GM12801 (cell line): ENCODE measurements around the gene P3H1.

Source experiments
- TF ChIP-seq, protein P1 (sequence below): IDR thresholded peaks from one replicate; pipeline ENCODE4 v1.5.1; 2011; ENCODE audit warnings: control low read depth; ENCODE audit not compliant: insufficient read length; ENCODE audit errors: extremely low read depth

The P3H1 gene

DNA sequence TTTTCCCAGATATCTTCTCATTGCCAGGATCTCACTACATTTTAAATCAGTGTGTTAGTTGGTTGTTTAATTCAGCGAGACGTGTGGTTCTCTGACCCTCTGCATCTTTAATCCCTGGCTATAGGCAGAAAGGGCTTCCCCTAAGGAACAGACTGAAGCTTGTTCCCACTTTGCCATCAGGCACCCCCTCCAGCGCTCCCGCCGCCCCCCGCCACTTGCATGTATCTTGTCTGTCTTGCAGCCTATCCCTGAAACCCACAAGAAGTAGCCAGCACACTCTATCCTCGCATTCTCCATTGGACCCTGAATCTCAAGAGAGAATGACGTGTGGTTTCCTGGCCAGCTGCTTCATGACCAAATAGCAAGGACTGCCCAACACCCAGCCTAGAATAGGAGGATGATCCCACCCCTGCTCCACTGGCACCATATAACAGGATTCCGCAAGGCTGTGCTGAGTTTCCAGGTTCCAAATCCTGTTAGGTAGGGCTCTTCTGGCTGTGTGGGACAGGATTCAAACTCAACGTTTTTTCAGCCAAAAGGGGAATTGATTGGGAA is 34.6 kb downstream of the P3H1 start:
- TF ChIP-seq, protein P1, sequence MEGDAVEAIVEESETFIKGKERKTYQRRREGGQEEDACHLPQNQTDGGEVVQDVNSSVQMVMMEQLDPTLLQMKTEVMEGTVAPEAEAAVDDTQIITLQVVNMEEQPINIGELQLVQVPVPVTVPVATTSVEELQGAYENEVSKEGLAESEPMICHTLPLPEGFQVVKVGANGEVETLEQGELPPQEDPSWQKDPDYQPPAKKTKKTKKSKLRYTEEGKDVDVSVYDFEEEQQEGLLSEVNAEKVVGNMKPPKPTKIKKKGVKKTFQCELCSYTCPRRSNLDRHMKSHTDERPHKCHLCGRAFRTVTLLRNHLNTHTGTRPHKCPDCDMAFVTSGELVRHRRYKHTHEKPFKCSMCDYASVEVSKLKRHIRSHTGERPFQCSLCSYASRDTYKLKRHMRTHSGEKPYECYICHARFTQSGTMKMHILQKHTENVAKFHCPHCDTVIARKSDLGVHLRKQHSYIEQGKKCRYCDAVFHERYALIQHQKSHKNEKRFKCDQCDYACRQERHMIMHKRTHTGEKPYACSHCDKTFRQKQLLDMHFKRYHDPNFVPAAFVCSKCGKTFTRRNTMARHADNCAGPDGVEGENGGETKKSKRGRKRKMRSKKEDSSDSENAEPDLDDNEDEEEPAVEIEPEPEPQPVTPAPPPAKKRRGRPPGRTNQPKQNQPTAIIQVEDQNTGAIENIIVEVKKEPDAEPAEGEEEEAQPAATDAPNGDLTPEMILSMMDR, result no peak

DNA sequence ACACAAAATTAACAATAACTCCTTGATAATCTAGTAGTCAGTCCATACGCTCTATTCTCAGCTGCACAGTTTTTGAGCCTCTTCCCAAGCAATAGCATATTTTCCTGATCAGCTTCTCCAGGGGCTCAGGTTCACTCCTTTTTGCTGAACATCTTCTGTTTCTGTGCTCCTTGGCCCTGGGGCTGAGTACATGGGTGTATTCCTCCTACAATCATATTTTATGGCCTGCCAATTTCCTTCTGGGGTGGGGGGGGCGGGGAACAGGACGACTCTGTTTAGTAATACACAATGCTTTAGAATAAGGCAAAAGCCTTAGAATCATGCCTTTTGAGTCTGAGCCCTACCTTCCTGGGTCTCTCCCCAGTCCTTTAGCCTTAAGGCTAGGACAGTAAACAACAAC is 35.2 kb downstream of the P3H1 start:
- TF ChIP-seq, protein P1, result no peak

DNA sequence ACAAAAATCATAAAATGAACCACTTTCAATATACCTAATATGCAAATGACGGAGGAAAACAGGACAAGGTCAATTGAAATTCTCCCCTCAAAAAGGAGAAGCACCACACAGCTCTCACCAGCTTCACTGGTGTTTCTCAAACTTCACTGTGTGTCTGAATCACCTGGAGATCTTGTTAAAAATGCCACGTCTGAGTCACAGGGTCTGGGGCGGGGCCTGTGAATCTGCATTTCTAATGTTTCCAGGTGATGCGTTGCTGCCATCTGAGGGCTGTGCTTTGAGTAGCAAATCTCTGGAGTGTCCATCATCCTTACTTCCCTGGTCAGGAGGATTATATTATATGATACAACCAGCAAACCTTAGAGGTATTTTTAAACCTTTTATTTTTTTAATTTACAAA is 35.8 kb downstream of the P3H1 start:
- TF ChIP-seq, protein P1, result no peak

DNA sequence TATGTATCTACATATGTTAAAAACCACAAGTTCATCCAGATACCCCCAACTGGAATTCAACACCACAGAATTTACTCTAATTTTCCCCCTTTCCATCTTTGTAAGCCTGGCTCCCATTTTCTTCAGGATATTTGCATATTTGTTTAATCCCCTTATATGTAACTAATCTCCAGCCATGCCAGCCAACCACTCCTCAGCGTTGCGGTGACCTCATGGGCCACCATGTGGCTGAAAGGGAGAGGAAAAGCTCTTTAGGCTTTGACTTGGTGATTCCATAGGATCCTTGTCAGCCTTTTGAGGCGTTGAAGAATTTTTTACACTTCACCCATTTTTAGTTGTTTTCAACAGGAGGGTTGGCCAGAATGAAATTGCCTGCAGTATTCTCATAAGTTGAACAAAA is 36.8 kb downstream of the P3H1 start:
- TF ChIP-seq, protein P1, result no peak

DNA sequence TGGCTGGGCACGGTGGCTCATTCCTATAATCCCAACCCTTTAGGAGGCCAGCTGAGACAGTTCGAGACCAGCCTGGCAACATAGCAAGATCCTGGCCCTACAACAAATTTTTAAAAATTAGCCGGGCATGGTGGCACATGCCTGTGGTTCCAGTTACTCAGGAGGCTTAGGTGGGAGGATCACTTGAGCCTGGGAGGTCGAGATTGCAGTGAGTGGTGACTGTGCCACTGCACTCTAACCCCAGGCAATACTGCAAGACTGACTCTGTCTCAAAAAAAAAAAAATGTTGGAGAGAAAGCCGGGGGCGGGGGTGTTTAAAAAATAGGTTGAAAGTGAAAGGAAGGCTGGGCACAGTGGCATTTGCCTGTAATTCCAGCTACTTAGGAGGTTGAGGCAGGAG is 43.3 kb downstream of the P3H1 start:
- TF ChIP-seq, protein P1, result no peak

DNA sequence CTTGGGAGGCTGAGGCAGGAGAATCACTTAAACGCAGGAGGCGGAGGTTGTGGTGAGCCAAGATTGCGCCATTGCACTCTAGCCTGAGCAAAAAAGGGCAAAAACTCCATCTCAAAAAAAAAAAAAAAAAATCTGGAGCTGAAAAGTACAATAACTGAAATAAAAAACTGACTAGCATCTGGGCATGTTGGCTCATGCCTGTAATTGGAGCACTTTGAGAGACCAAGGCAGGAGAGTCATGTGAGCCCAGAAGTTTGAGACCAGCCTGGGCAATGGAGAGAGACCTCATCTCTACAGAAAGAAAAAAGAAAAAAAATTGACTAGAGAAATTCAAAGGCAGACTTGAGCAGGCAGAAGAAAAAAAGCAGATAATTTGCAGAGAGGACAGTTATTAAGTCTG is 44.9 kb downstream of the P3H1 start:
- TF ChIP-seq, protein P1, result no peak

DNA sequence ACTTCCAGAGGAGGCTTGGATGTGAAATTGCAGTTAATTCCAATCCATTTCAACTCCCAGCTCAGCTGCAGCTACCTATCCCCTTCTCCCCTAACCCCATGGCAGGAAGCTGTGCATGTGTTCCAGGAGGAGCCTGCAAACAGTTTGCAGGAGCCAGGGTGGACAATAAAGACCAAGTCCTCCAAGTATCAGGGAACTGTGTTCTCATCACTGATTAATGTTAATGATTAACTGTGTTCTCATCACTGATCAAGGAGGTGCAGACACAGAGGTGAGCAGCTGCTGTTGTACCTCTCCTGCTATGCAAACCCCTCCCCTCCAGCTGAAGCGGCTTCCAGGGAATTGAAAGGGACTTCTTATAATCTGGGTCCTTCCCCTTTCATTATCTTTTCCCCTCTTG is 46.0 kb downstream of the P3H1 start:
- TF ChIP-seq, protein P1, result no peak
